Lung (tissue), 12 donors: ENCODE measurements around the gene TSPAN14. TPM values are rescaled to one million over a fixed set of nuclear protein-coding genes. Genes with fewer than 3 reads are reported as not detected.
A peak's percentile ranks its signal among the peaks of the same experiment; 100 is the strongest.

Source experiments
- ATAC-seq: fragments of 200-7000 bp; cut with Tn5 transposase; one replicate; pipeline ENCODE4 v1.9.1; 2020; ENCODE audit warnings: moderate number of reproducible peaks; ENCODE audit not compliant: insufficient read depth, low FRiP score
- DNase-seq, 3 donors: peaks; one replicate each; pipeline ENCODE4 v3.0.0-alpha.2; 2013 to 2017
- H3K27ac ChIP-seq, 2 donors: one replicate each; pipeline ENCODE4 v1.5.1; 2013; ENCODE audit warnings: mild to moderate bottlenecking in 2 of 2, moderate library complexity in 2 of 2, control low read depth in 1 of 2, inconsistent platforms in 1 of 2, low read depth in 1 of 2, low read length in 1 of 2
- H3K27me3 ChIP-seq, 3 donors: one replicate each; pipeline ENCODE4 v1.5.1; 2013; ENCODE audit warnings: low read length in 2 of 3; ENCODE audit not compliant: control insufficient read depth in 3 of 3, insufficient read depth in 3 of 3
- H3K36me3 ChIP-seq, 4 donors: one replicate each; pipeline ENCODE4 v1.5.1; 2013; ENCODE audit warnings: low read length in 4 of 4, mild to moderate bottlenecking in 1 of 4, moderate library complexity in 1 of 4; ENCODE audit not compliant: control insufficient read depth in 4 of 4, insufficient read depth in 4 of 4
- H3K4me1 ChIP-seq, 5 donors: one replicate each; pipeline ENCODE4 v1.5.1; 2013; ENCODE audit warnings: low read length in 5 of 5, mild to moderate bottlenecking in 2 of 5, moderate library complexity in 1 of 5; ENCODE audit not compliant: control insufficient read depth in 5 of 5, insufficient read depth in 5 of 5
- H3K4me3 ChIP-seq: one replicate; pipeline ENCODE4 v1.5.1; 2013; ENCODE audit warnings: mild to moderate bottlenecking, control low read depth, moderate library complexity
- H3K9ac ChIP-seq, 2 donors: one replicate each; pipeline ENCODE4 v1.5.1; 2013; ENCODE audit warnings: low read length in 2 of 2, control low read depth in 1 of 2; ENCODE audit not compliant: insufficient read depth in 1 of 2
- H3K9me3 ChIP-seq, 4 donors: one replicate each; pipeline ENCODE4 v1.5.1; 2013; ENCODE audit warnings: low read length in 3 of 4, mild to moderate bottlenecking in 1 of 4, moderate library complexity in 1 of 4; ENCODE audit not compliant: control insufficient read depth in 4 of 4, insufficient read depth in 3 of 4
- WGBS, 2 donors: extraction: QIAGEN DNeasy Blood & Tissue Kit; methylation state at CpG; one replicate each; pipeline ENCODE4 v1.1.7; 2013; 5-methylcytosine and 5-hydroxymethylcytosine counted together
- polyA plus RNA-seq, 2 donors: library from polyadenylated mRNA; stranded (reverse); fragments of 200-250 nt; gene quantifications; one replicate each; pipeline ENCODE4 v1.2.1, GENCODE V29; 2013
- total RNA-seq, 2 donors: library from RNA; depleted of rRNA in 1 of 2; stranded (reverse); fragments of >200 nt in 1 of 2; gene quantifications; one replicate each; pipeline ENCODE4 v1.2.1, GENCODE V29; 2014 to 2021
- TF ChIP-seq, protein P1 (sequence below): IDR thresholded peaks from 2 replicates; pipeline ENCODE4 v1.5.1; 2012; ENCODE audit warnings: mild to moderate bottlenecking; ENCODE audit errors: control extremely low read depth, extremely low read depth
- donor health status: control.
- donor health status: control.
- donor health status: Bipolar disorder and iron deficiency.
- donor health status: healthy.
- donor health status: DM: yes; HTN: yes; CAD: no.

TSPAN14 gene
- total and polyA plus RNA-seq, 4 donors, result 40.9 to 187 (median 116) TPM

DNA sequence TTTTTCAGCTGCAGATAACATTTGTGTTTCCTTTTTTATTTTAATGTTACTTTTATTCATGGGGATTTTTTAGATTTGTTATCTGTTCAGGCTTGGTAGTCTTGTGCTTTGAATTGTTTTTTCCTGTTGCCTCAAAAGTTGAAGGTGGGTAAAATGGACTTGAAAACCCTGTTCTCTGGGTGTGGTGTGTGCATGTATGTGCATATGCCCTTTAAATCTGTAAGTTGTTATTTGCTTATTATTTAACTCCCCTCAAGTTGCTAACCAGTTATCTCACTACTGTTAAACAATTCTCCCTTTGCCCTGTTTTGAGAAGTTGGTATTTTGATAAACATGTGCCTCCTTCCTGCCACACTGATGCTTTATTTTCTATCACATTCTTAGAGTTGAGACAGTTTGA is 30.6 kb downstream of the TSPAN14 start:
- no peak for ATAC-seq
- no peak overlapping the region for H3K9ac ChIP-seq

DNA sequence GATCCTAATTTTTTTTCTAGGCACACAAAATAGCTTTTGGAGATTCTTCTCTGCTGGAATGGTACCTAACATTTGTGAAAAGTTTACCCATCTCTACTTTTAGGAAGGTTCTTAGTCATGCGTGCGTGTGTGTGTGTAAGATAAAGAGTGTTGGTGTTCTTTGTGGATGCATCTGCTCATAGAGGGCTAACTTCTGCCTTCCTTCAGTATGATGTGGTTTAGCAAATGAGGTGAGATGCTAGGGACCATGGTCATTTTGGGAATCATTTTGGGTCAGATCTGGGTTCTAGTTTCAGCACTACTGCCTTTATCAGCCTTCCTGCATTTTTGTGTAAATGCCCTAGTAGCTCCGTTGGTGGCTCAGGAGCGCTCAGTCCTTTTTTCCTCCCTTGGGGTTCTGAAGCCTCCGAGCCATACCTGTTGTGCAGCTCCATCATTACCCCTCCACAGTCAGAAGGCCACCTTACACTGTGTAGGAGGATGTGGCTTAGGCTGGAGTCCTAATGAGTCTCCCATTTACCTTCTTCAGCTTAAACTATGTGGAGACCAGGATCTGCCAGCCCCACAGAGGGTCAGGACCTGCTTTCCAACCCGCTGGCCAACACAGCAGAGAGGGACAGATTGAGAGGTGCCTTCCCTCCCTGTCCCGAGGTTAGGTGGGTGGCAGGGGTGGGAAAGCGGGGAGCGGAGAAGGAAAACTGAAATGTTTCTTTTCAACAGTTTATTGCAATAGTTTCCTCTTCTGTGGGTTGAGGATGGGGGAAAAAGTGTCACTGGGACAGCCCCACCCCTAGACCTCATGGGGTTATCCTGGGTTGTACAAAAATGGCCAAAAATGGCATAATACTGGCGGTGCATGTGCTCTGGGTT is 31.2 kb downstream of the TSPAN14 start:
- Histone ChIP-seq H3K36me3 (peaks cover 0 to 13% (median 4%) of the 10 kb centered on the region in 4 donors), H3K9me3 (no peaks in the 10 kb centered on the region), H3K27me3 (no peaks in the 10 kb centered on the region), H3K4me3 (no peak overlapping the region), H3K4me1 (peaks cover 0 to 37% (median 0%) of the 10 kb centered on the region in 5 donors), H3K9ac (no peak overlapping the region), H3K27ac (peak overlapping the region in 1 of 2 donors; percentile 84)
- TF ChIP-seq, protein P1, sequence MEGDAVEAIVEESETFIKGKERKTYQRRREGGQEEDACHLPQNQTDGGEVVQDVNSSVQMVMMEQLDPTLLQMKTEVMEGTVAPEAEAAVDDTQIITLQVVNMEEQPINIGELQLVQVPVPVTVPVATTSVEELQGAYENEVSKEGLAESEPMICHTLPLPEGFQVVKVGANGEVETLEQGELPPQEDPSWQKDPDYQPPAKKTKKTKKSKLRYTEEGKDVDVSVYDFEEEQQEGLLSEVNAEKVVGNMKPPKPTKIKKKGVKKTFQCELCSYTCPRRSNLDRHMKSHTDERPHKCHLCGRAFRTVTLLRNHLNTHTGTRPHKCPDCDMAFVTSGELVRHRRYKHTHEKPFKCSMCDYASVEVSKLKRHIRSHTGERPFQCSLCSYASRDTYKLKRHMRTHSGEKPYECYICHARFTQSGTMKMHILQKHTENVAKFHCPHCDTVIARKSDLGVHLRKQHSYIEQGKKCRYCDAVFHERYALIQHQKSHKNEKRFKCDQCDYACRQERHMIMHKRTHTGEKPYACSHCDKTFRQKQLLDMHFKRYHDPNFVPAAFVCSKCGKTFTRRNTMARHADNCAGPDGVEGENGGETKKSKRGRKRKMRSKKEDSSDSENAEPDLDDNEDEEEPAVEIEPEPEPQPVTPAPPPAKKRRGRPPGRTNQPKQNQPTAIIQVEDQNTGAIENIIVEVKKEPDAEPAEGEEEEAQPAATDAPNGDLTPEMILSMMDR, result no peak
- no peak for ATAC-seq
- WGBS, 2 donors, result 47 to 63% methylated on average over 10 of the region's 10 CpGs
- no peak for DNase-seq

More for the DNA sequence above, 30.6 kb downstream of the TSPAN14 start:
- H3K27ac ChIP-seq, result no peak overlapping the region
- no peak for DNase-seq
- TF ChIP-seq, protein P1, result no peak
- no peaks in the 10 kb centered on the region for H3K9me3 ChIP-seq
- H3K4me3 ChIP-seq, result no peak overlapping the region
- peaks cover 0 to 11% (median 1%) of the 10 kb centered on the region in 4 donors for H3K36me3 ChIP-seq
- peaks cover 0 to 35% (median 0%) of the 10 kb centered on the region in 5 donors for H3K4me1 ChIP-seq
- no peaks in the 10 kb centered on the region for H3K27me3 ChIP-seq

DNA sequence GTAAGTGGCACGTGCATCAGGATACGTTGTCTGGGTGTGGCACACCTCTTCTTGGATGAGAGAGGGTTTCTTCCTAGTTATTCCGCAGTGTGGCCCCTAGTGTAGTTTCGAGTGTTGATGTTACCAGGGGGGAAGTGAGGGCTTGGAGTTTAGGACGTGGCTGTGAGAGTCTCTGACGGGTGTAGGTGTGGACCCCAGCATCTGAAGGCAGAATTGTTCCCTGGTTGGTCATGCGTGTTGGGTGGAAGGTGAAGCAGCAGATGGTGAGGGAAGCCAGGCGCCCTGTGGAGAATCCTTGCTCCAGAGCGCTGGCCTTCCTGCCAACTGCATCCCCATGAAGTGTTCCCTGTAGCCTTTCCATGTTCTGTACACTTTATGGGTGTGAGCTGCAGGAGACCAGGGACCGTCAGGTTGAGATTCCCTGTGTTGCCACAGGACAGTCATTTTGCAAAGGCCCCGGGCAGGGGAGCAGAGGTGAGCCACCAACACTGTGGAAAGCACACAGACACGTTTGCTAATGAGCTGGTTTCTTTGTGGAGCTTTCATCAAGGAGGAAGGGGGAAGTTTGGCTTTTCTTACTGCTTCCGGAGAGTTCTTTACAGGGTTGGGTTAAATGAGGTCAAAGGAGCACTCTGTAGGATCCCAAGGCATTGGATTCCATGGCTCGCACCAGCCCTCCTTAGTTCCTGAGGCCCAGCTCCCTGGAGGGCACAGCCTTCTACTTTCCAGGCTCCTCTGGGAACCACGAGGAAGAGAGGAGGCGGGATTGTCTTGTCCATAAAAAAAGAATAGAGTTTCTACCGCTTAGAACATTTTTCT is 32.0 kb downstream of the TSPAN14 start:
- Histone ChIP-seq H3K36me3 (peaks cover 0 to 15% (median 12%) of the 10 kb centered on the region in 4 donors), H3K27ac (peak overlapping the region in 1 of 2 donors; percentile 84), H3K4me3 (no peak overlapping the region), H3K4me1 (peaks cover 0 to 39% (median 0%) of the 10 kb centered on the region in 5 donors), H3K9ac (no peak overlapping the region), H3K27me3 (no peaks in the 10 kb centered on the region), H3K9me3 (no peaks in the 10 kb centered on the region)
- no peak for ATAC-seq
- WGBS, 2 donors, result 31 to 45% methylated on average over 17 of the region's 17 CpGs
- no peak for DNase-seq
- TF ChIP-seq, protein P1, result no peak
